ENCODE results near the gene TP53TG3E. TPM values are rescaled to one million over a fixed set of nuclear protein-coding genes. Genes with fewer than 3 reads are reported as not detected.
"Not testable (repeated sequence)": the region's sequence is repeated elsewhere in the genome, so short reads cannot be mapped to it uniquely, and the experiment has no call there.

The TP53TG3E gene
- not detected for total RNA-seq

DNA sequence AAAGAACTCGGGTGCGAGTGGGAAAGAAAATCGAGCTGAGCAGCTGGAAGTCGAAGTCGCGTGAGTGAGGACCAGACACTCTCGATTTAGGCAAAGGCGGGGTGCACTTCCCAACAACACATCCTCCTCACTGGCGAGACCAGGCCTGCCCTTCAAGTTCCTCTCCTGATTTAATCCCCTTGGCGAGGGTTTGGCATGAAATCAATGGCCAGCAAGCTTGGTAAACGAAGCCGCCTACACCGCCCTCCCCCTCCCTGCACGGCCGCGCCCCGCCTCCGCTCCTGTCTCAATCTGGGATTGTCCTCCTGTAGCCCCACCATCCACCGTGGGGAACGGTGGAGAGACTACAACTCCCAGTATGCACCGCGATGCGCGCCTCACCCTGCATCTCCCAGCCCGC lies at the start of gene TP53TG3E:
Gene TP53TG3E, plus strand, starts transcription at position 301 of the 400 bp plus-strand sequence. Its CDS starts 68 bp downstream, at position 369.
- DNase-seq (ENCODE audit: low spot score), result not testable (repeated sequence)

DNA sequence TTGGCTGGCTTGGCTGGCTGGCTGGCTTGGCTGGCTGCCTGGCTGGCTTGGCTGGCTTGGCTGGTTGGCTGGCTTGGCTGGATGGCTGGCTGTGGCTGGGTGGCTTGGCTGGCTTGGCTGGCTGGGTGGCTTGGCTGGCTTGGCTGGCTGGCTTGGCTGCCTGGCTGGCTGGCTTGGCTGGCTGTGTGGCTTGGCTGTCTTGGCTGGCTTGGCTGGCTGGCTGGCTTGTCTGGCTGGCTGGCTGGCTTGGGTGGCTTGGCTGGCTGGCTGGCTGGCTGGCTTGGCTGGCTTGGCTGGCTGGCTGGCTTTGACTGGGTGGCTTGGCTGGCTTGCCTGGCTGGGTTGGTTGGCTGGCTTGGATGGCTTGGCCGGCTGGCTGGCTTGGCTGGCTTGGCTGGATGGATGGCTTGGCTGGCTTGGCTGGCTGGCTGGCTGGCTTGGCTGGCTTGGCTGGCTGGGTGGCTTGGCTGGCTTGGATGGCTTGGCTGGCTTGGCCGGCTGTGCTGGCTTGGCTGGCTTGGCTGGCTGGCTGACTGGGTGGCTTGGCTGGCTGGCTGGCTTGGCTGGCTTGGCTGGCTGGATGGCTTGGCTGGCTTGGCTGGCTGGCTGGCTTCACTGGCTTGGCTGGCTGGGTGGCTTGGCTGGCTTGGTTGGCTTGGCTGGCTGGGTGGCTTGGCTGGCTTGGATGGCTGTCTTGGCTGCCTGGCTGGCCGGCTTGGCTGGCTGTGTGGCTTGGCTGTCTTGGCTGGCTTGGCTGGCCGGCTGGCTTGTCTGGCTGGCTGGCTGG lies 32.3 kb downstream of the TP53TG3E start:
- peak; percentile 78 for DNase-seq (ENCODE audit: low spot score)

GRCh38 chr16:33337627-33338542 lies 33.8 kb downstream of the TP53TG3E start:
- peak; percentile 78 for DNase-seq (ENCODE audit: low spot score)

- peak; percentile 57 for DNase-seq (ENCODE audit: low spot score)
Observed at GRCh38 chr16:33338543-33338951, 34.4 kb downstream of the TP53TG3E start.

DNA sequence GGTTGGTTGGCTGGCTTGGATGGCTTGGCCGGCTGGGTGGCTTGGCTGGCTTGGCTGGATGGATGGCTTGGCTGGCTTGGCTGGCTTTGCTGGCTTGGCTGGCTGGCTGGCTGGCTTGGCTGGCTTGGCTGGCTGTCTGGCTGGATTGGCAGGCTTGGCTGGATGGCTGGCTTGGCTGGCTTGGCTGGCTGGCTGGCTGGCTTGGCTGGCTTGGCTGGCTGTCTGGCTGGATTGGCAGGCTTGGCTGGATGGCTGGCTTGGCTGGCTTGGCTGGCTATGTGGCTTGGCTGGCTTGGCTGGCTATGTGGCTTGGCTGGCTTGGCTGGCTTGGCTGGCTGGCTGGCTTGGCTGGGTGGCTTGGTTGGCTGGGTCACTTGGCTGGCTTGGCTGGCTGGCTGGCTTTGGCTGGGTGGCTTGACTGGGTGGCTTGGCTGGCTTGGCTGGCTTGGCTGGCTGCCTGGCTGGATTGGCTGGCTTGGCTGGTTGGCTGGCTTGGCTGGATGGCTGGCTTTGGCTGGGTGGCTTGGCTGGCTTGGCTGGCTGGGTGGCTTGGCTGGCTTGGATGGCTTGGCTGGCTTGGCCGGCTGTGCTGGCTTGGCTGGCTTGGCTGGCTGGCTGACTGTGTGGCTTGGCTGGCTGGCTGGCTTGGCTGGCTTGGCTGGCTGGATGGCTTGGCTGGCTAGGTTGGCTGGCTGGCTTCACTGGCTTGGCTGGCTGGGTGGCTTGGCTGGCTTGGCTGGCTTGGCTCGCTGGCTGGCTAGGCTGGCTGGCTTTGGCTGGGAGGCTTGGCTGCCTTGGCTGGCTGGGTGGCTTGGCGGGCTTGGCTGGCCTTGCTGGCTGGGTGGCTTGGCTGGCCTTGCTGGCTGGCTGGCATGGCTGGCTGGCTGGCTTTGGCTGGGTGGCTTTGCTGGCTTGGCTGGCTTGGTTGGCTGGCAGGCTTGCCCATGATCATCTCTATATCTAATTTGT lies 35.3 kb downstream of the TP53TG3E start:
- DNase-seq (ENCODE audit: low spot score), result peak; percentile 75

Other genes starting within 250 kb of the TP53TG3E start
- not detected for gene TP53TG3C, start 110.1 kb upstream of the TP53TG3E start, total RNA-seq
- not detected for gene TP53TG3B, start 56.5 kb downstream of the TP53TG3E start, total RNA-seq
- not detected for gene TP53TG3F, start 155.3 kb downstream of the TP53TG3E start, total RNA-seq